ENCODE measurements around the gene OR10A5. TPM values are rescaled to one million over a fixed set of nuclear protein-coding genes. Genes with fewer than 3 reads are reported as not detected.

OR10A5 gene
- total and polyA plus RNA-seq, 2 of the 8 experiments (the other 6 are each of a cell fraction or from before 2014, with no cell fraction given), result not detected

DNA sequence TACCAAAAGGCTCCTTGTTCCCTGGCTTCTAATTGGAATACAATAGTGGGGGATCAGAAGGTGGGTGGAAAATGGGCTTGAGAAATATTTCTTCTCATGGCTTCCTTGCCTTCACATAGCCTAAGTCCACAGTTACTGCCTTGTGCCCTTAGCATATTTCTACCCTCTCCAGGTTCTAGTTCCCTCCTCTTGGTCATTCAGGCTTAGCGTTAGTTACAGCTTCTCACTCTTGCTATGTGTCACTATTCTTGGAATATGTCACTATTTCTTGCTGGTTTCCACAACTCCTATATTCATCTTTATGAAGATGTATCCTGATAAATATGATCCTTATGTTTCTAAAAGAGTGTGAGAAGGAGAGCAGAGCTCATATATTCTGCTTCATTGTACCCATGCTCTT lies 44.4 kb downstream of the OR10A5 start:
- Histone ChIP-seq H3K27me3 (replicated peaks in 1 of 4; ENCODE audit: control insufficient read depth in 3 of 4, extremely low read depth in 1 of 4, insufficient read depth in 3 of 4, low read length in 3 of 4) (peaks cover 0 to 1% (median 0%) of the 10 kb centered on the region in 4 experiments; a peak in 1 of 7 replicates), H3K56ac (replicated peaks; ENCODE audit: insufficient read length, low read depth, low read length) (no peak overlapping the region), H2BK120ac (replicated peaks; ENCODE audit: low read depth, low read length) (no peak overlapping the region), H2AK5ac (ENCODE audit: low read depth, low read length) (no peak overlapping the region), H3K23ac (ENCODE audit: insufficient read length) (no peak overlapping the region), H2BK12ac (ENCODE audit: low read depth, low read length) (no peak overlapping the region), H3K36me3 (ENCODE audit: control insufficient read depth in 2 of 4, insufficient read depth in 4 of 4, low read length in 3 of 4) (no peaks in the 10 kb centered on the region), H2AFZ (ENCODE audit: low read length) (no peak overlapping the region), H3K79me2 (ENCODE audit: control insufficient read depth in 1 of 2, insufficient read depth in 2 of 2, low read length in 2 of 2) (no peaks in the 10 kb centered on the region), H3K4ac (replicated peaks; ENCODE audit: insufficient read length, low read depth, low read length) (no peak overlapping the region), H4K20me1 (replicated peaks in 1 of 2; ENCODE audit: control insufficient read depth in 1 of 2, insufficient read depth in 2 of 2, low read length in 2 of 2) (no peaks in the 10 kb centered on the region), H3K79me1 (ENCODE audit: low read depth, low read length) (no peaks in the 10 kb centered on the region), H3K9me3 (ENCODE audit: insufficient read depth in 2 of 2, low read depth in 1 of 2, low read length in 1 of 2) (no peaks in the 10 kb centered on the region), H4K5ac (ENCODE audit: insufficient read length, low read depth, low read length) (no peak overlapping the region), H4K91ac (replicated peaks; ENCODE audit: insufficient read length, low read length) (no peak overlapping the region), H3K4me2 (ENCODE audit: insufficient read depth in 1 of 2, low read depth in 2 of 2, low read length in 2 of 2) (no peak overlapping the region), H2BK20ac (ENCODE audit: low read length) (no peak overlapping the region), H3K9ac (replicated peaks in 1 of 4; ENCODE audit: extremely low read depth in 1 of 4, low read depth in 3 of 4, low read length in 3 of 4) (no peak overlapping the region), H3K23me2 (ENCODE audit: low read depth, low read length) (no peaks in the 10 kb centered on the region), H2BK15ac (ENCODE audit: low read length) (no peak overlapping the region), H3K4me1 (replicated peaks in 1 of 4; ENCODE audit: control insufficient read depth in 3 of 4, insufficient read depth in 4 of 4, low read length in 3 of 4) (no peaks in the 10 kb centered on the region), H3K4me3 (ENCODE audit: extremely low read depth in 1 of 4, insufficient read depth in 2 of 4, low read depth in 3 of 4, low read length in 4 of 4) (no peak overlapping the region), H3K14ac (ENCODE audit: insufficient read length) (no peak overlapping the region), H4K8ac (ENCODE audit: extremely low read depth, insufficient read depth, low read length) (no peak overlapping the region), H2BK5ac (ENCODE audit: low read depth, low read length) (no peak overlapping the region), H3K27ac (ENCODE audit: low read depth, low read length) (no peak overlapping the region), H3K18ac (ENCODE audit: extremely low read depth, low read length) (no peak overlapping the region)
- 95% methylated on average over 1 of the region's 1 CpG; no CpG with 5 or more reads in 1 of the 2 experiments for WGBS, 2 experiments (ENCODE audit: extremely low coverage in 1 of 2, insufficient coverage in 1 of 2, insufficient read length in 1 of 2, insufficient replicate concordance in 2 of 2, low coverage in 1 of 2, low lambda C conversion rate in 2 of 2, missing lambda C conversion rate in 1 of 2)
- POLR2A ChIA-PET (ENCODE audit: partially characterized antibody), result interaction anchor here (1.5 kb wide), 1 partner anchor 37 kb away, joined by 4 read pairs; the partner anchor contains the start of gene ZNF215
- no peak for TF ChIP-seq SUZ12 (IDR thresholded peaks at IDR 0.05; ENCODE audit: low read length)
- TF ChIP-seq KDM1A (IDR thresholded peaks at IDR 0.05; ENCODE audit: borderline replicate concordance, low read length), result no peak
- TF ChIP-seq KDM5A (IDR thresholded peaks at IDR 0.05; ENCODE audit: low read length), result no peak
- TF ChIP-seq HDAC2 (IDR thresholded peaks at IDR 0.05; ENCODE audit: borderline replicate concordance in 1 of 2, low read depth in 2 of 2, low read length in 2 of 2), result no peak
- no peak for TF ChIP-seq SP1 (IDR thresholded peaks at IDR 0.05; ENCODE audit: low read depth, low read length)
- no peak for TF ChIP-seq NRF1 (IDR thresholded peaks at IDR 0.05; ENCODE audit: low read depth, low read length)
- DNase-seq (ENCODE audit: low read depth in 1 of 2, low spot score in 2 of 2), result no peak
- CTCF ChIA-PET (ENCODE audit: partially characterized antibody), result interaction anchor here (0.9 to 2.3 kb wide), 4 partner anchors 22 to 135 kb away, joined by 3 to 9 read pairs (median 4); no protein-coding TSS in a partner anchor
- no peak for FAIRE-seq

Measured in H1 (cell line).